A549 (cell line): ENCODE data around the gene TLNRD1.

ENCODE experiments used
- CEBPB ChIP-seq, 2 experiments: fragments of >200 bp in 1 of 2; sonication (Bioruptor Twin) in 1 of 2; formaldehyde crosslinking in 1 of 2; IDR thresholded peaks; 2 replicates each; pipeline ENCODE4 v1.6.1; 2012 to 2016
- EP300 ChIP-seq, 2 experiments: fragments of >200 bp; sonication (Bioruptor Twin); formaldehyde crosslinking; IDR thresholded peaks; 2 replicates in 1 of 2; 3 replicates in 1 of 2; pipeline ENCODE4 v1.6.1; 2016 to 2017
- POLR2A ChIP-seq: IDR thresholded peaks from 2 replicates; pipeline ENCODE4 v1.6.1; 2012; ENCODE audit warnings: mild to moderate bottlenecking, low read length
- ZFP36 ChIP-seq: fragments of 450-650 bp; IDR thresholded peaks from 2 replicates; pipeline ENCODE4 v1.6.1; 2014; ENCODE audit warnings: borderline replicate concordance; ENCODE audit not compliant: partially characterized antibody
- TF ChIP-seq, protein P1 (sequence below): fragments of >200 bp; sonication (Bioruptor Twin); formaldehyde crosslinking; IDR thresholded peaks from 3 replicates; pipeline ENCODE4 v1.5.1; 2016

DNA sequence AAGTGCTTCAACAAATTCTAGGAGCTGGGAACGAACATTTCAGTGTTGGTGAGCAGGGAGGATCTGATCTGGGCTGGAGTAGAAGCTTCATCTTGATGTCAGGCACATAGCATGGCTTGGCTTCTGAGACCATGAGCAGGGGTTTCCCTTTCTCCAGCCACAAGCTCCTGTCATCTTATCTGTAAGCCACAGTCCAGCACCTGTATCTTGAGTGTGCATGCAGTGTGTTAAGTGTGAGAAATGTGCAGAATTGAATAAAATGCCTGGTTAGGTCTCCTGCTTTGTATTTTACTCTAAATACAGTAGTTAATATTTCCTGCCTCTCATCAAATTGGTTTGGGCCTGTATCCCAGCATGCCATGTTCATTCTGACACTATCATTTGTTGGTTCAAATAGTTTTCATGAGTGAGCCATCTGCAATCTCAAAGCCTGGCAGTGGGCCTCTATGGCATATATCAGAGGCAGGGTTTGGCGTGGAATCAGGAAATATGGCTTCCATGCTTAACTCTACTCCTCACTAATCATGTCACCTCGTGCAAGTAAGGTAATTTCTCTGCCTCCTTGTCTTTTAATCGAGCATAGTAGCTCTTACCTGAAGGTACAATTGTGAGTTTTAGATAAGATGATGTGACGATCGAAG lies 43.3 kb downstream of the TLNRD1 start:
- no peak for TF ChIP-seq ZFP36
- TF ChIP-seq CEBPB (IDR thresholded peaks at IDR 0.05): no peak
- TF ChIP-seq, protein P1, sequence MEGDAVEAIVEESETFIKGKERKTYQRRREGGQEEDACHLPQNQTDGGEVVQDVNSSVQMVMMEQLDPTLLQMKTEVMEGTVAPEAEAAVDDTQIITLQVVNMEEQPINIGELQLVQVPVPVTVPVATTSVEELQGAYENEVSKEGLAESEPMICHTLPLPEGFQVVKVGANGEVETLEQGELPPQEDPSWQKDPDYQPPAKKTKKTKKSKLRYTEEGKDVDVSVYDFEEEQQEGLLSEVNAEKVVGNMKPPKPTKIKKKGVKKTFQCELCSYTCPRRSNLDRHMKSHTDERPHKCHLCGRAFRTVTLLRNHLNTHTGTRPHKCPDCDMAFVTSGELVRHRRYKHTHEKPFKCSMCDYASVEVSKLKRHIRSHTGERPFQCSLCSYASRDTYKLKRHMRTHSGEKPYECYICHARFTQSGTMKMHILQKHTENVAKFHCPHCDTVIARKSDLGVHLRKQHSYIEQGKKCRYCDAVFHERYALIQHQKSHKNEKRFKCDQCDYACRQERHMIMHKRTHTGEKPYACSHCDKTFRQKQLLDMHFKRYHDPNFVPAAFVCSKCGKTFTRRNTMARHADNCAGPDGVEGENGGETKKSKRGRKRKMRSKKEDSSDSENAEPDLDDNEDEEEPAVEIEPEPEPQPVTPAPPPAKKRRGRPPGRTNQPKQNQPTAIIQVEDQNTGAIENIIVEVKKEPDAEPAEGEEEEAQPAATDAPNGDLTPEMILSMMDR: no peak
- TF ChIP-seq POLR2A: no peak
- TF ChIP-seq EP300 (IDR thresholded peaks at IDR 0.05): no peak
